Measurements from ENCODE around the gene PHACTR1.

PHACTR1 gene

GRCh38 chr6:12785301-12785700, 68.7 kb downstream of the PHACTR1 start:
- Histone ChIP-seq H3K4me1 (ENCODE audit: control insufficient read depth in 1 of 2, insufficient read depth in 1 of 2, low read depth in 1 of 2, low read length in 1 of 2) (no peaks in the 10 kb centered on the region), H3K36me3 (no peaks in the 10 kb centered on the region), H3K9me3 (no peaks in the 10 kb centered on the region), H3K27ac (no peak overlapping the region), H3K27me3 (no peaks in the 10 kb centered on the region), H3K4me3 (ENCODE audit: low read depth in 1 of 2, low read length in 1 of 2) (no peak overlapping the region)
- TF ChIP-seq, protein P1, sequence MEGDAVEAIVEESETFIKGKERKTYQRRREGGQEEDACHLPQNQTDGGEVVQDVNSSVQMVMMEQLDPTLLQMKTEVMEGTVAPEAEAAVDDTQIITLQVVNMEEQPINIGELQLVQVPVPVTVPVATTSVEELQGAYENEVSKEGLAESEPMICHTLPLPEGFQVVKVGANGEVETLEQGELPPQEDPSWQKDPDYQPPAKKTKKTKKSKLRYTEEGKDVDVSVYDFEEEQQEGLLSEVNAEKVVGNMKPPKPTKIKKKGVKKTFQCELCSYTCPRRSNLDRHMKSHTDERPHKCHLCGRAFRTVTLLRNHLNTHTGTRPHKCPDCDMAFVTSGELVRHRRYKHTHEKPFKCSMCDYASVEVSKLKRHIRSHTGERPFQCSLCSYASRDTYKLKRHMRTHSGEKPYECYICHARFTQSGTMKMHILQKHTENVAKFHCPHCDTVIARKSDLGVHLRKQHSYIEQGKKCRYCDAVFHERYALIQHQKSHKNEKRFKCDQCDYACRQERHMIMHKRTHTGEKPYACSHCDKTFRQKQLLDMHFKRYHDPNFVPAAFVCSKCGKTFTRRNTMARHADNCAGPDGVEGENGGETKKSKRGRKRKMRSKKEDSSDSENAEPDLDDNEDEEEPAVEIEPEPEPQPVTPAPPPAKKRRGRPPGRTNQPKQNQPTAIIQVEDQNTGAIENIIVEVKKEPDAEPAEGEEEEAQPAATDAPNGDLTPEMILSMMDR (IDR thresholded peaks at IDR 0.05): no peak

DNA sequence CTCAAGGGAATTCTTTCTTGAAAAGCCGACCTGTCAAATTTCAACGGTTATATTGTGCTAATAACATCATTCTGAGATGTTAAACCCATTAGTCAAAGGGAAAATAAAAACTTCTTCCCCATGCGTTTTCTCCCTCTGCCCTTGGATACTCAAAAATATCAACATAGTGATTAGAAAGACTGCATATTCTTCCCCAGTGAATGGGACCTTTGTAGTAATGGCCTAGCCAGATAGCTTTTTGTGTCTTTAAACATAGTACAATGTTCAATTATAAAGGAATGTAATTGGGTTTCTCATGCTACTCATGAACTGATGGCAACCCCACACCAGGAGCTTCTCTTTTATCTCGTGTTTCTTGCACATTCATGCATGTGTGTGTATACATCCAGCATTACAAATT, 69.4 kb downstream of the PHACTR1 start:
- no peaks in the 10 kb centered on the region for H3K4me1 ChIP-seq (ENCODE audit: control insufficient read depth in 1 of 2, insufficient read depth in 1 of 2, low read depth in 1 of 2, low read length in 1 of 2)
- TF ChIP-seq, protein P1 (IDR thresholded peaks at IDR 0.05): no peak
- no peaks in the 10 kb centered on the region for H3K9me3 ChIP-seq
- no peaks in the 10 kb centered on the region for H3K36me3 ChIP-seq
- H3K27me3 ChIP-seq: no peaks in the 10 kb centered on the region
- no peak overlapping the region for H3K4me3 ChIP-seq (ENCODE audit: low read depth in 1 of 2, low read length in 1 of 2)
- no peak overlapping the region for H3K27ac ChIP-seq

DNA sequence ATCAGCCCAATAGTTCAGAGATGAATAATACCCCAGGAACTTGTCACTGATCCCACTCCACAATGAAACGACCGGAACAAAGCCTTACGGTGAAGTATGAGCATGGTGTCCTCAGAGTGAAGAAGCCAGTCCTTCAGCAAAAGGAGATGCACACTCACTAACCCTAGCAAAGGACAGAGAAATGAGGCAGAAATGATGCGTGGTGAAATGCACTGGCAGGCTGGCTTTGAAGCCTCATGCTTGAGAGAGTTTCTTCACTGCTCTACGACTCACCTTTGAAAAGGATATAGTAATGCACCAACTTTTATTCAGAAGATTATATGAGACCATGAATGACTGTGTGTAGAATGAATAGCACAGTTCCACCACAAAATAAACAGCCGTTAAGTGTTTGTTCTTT, 74.8 kb downstream of the PHACTR1 start:
- H3K27ac ChIP-seq: no peak overlapping the region
- no peaks in the 10 kb centered on the region for H3K9me3 ChIP-seq
- H3K4me3 ChIP-seq (ENCODE audit: low read depth in 1 of 2, low read length in 1 of 2): no peak overlapping the region
- no peaks in the 10 kb centered on the region for H3K27me3 ChIP-seq
- H3K36me3 ChIP-seq: no peaks in the 10 kb centered on the region
- TF ChIP-seq, protein P1 (IDR thresholded peaks at IDR 0.05): no peak
- H3K4me1 ChIP-seq (ENCODE audit: control insufficient read depth in 1 of 2, insufficient read depth in 1 of 2, low read depth in 1 of 2, low read length in 1 of 2): no peaks in the 10 kb centered on the region

GRCh38 chr6:12798326-12798725, 81.8 kb downstream of the PHACTR1 start:
- H3K36me3 ChIP-seq: no peaks in the 10 kb centered on the region

DNA sequence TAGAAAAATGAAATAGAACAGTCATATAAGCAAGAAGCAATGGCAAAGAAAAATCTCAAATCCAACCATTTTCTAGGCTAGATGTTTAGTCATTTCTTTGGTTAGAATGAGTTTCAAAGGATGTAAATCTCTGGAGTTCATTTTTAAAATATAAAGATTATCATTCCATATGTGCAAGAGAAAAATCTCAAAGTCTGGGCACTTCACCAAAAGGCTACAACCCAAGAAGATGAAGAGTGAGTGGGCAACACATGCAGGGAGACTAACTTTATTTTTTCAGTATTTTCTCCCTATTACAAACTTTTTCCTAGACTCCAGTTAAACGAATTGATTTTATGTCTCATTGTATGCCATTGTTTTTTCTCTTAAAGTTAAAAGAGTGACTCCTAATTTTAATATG, 83.6 kb downstream of the PHACTR1 start:
- Histone ChIP-seq H3K9me3 (no peaks in the 10 kb centered on the region), H3K36me3 (no peaks in the 10 kb centered on the region), H3K27me3 (no peaks in the 10 kb centered on the region), H3K4me3 (ENCODE audit: low read depth in 1 of 2, low read length in 1 of 2) (no peak overlapping the region), H3K27ac (no peak overlapping the region), H3K4me1 (ENCODE audit: control insufficient read depth in 1 of 2, insufficient read depth in 1 of 2, low read depth in 1 of 2, low read length in 1 of 2) (no peaks in the 10 kb centered on the region)
- TF ChIP-seq, protein P1 (IDR thresholded peaks at IDR 0.05): no peak

More at GRCh38 chr6:12798326-12798725, 81.8 kb downstream of the PHACTR1 start:
- Histone ChIP-seq H3K4me1 (ENCODE audit: control insufficient read depth in 1 of 2, insufficient read depth in 1 of 2, low read depth in 1 of 2, low read length in 1 of 2) (no peaks in the 10 kb centered on the region), H3K9me3 (no peaks in the 10 kb centered on the region), H3K27ac (no peak overlapping the region), H3K4me3 (ENCODE audit: low read depth in 1 of 2, low read length in 1 of 2) (no peak overlapping the region), H3K27me3 (no peaks in the 10 kb centered on the region)
- TF ChIP-seq, protein P1 (IDR thresholded peaks at IDR 0.05): no peak

GRCh38 chr6:12801141-12801540, 84.6 kb downstream of the PHACTR1 start:
- H3K9me3 ChIP-seq: no peaks in the 10 kb centered on the region
- no peaks in the 10 kb centered on the region for H3K36me3 ChIP-seq
- H3K27me3 ChIP-seq: no peaks in the 10 kb centered on the region
- no peaks in the 10 kb centered on the region for H3K4me1 ChIP-seq (ENCODE audit: control insufficient read depth in 1 of 2, insufficient read depth in 1 of 2, low read depth in 1 of 2, low read length in 1 of 2)
- H3K4me3 ChIP-seq (ENCODE audit: low read depth in 1 of 2, low read length in 1 of 2): no peak overlapping the region
- no peak overlapping the region for H3K27ac ChIP-seq
- TF ChIP-seq, protein P1 (IDR thresholded peaks at IDR 0.05): no peak
